ENCODE measurements around the gene PANK3.

PANK3 gene

GRCh38 chr5:168578538-168579487, at the start of gene PANK3:
Gene PANK3 (minus strand): TSS chr5:168579368. CDS start chr5:168579283, 85 bp downstream.
- no peak for TF ChIP-seq CTCF (IDR thresholded peaks at IDR 0.05)

GRCh38 chr5:168624850-168625364, 45.7 kb upstream of the PANK3 start:
- no peak for TF ChIP-seq CTCF (IDR thresholded peaks at IDR 0.05)

GRCh38 chr5:168620807-168621206, 41.6 kb upstream of the PANK3 start:
- TF ChIP-seq CTCF (IDR thresholded peaks at IDR 0.05), result no peak

- TF ChIP-seq CTCF (IDR thresholded peaks at IDR 0.05), result no peak
These were observed 35.5 kb upstream of the PANK3 start for GRCh38 chr5:168614661-168615060.

- TF ChIP-seq CTCF (IDR thresholded peaks at IDR 0.05), result no peak
These were observed 34.8 kb upstream of the PANK3 start for GRCh38 chr5:168613996-168614395.

- no peak for TF ChIP-seq CTCF (IDR thresholded peaks at IDR 0.05)
These were observed 34.2 kb upstream of the PANK3 start for GRCh38 chr5:168613396-168613795.

- TF ChIP-seq CTCF (IDR thresholded peaks at IDR 0.05), result no peak
These were observed 33.8 kb upstream of the PANK3 start for GRCh38 chr5:168612996-168613395.

Data from LNCAP (cell line).